GM18498 (cell line): ENCODE data around the gene SLC35G6.

ENCODE experiments used
- ATAC-seq: cut with Tn5 transposase; IDR thresholded peaks from one replicate; pipeline ENCODE4 v1.9.1; 2021; ENCODE audit warnings: mild to moderate bottlenecking, moderate library complexity; ENCODE audit not compliant: unreplicated experiment

The SLC35G6 gene

DNA sequence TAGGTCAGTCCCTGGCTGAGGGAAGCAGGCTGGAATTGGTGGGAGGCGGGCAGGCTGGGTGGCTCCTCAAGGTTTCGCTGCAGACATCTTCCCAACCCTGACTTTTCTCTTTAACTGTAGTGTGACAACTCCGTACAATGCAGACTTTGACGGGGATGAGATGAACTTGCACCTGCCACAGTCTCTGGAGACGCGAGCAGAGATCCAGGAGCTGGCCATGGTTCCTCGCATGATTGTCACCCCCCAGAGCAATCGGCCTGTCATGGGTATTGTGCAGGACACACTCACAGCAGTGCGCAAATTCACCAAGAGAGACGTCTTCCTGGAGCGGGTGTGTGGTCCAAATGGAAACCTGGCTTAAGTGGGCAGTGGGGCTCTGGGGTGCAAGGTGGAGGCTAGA, 17.9 kb downstream of the SLC35G6 start:
- ATAC-seq: no peak

DNA sequence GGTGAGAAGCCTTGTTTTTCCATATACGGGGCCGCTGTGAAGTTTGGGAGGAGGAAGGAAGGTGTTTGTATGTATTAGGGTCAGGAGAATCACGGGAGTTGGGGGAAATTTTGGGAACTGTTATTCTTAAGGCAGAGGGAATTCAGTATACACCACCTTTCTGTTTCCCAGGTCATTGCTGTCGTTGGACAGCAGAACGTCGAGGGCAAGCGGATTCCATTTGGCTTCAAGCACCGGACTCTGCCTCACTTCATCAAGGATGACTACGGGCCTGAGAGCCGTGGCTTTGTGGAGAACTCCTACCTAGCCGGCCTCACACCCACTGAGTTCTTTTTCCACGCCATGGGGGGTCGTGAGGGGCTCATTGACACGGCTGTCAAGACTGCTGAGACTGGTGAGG, 20.5 kb downstream of the SLC35G6 start:
- no peak for ATAC-seq

DNA sequence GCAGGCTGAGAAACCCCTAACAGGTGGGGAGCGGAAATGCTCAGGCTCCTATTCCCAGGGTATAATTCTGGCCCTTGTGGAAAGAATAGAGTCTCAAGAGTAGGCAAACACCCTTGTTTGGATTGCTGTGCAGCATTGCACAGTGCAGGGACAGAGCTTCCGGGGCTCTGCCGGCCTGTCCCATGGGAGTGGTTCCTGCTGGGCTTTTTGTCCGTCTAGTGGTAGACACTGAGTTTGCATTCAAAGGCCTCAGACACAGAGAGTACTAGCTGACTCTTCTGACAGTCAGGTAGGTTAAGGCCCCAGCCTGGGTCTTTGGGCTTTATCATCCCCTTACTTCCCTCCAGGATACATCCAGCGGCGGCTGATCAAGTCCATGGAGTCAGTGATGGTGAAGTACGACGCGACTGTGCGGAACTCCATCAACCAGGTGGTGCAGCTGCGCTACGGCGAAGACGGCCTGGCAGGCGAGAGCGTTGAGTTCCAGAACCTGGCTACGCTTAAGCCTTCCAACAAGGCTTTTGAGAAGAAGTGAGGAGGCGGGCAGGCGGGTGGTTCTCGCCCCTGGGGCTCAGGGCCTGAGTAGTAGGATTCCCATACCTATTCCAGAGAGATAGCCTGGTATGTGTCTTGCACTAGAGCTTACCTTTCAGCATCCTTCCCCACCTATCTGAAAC, 21.1 kb downstream of the SLC35G6 start:
- no peak for ATAC-seq

DNA sequence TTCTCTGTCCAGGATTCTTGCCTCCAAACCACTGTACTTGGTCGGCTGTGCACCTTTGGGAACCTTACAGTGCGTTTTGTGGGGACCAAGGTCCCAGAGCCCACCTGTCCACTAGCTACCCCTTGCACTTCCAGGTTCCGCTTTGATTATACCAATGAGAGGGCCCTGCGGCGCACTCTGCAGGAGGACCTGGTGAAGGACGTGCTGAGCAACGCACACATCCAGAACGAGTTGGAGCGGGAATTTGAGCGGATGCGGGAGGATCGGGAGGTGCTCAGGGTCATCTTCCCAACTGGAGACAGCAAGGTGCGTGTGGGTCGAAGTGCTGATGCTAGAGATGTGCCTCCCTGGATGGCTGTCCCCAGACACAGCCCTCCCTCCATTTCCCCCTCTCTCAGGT, 21.7 kb downstream of the SLC35G6 start:
- ATAC-seq: no peak

DNA sequence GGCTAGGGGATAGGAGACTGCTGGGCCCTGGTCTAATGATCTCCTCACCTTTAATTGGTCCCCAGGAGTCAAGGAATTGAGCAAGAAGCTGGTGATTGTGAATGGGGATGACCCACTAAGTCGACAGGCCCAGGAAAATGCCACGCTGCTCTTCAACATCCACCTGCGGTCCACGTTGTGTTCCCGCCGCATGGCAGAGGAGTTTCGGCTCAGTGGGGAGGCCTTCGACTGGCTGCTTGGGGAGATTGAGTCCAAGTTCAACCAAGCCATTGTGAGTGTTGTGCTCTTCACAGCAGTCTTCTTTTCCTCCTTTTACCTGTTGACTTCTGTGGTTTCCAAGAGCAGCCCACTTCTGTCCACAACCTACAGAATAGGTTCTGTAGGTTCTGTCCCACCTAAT, 22.3 kb downstream of the SLC35G6 start:
- ATAC-seq: no peak

DNA sequence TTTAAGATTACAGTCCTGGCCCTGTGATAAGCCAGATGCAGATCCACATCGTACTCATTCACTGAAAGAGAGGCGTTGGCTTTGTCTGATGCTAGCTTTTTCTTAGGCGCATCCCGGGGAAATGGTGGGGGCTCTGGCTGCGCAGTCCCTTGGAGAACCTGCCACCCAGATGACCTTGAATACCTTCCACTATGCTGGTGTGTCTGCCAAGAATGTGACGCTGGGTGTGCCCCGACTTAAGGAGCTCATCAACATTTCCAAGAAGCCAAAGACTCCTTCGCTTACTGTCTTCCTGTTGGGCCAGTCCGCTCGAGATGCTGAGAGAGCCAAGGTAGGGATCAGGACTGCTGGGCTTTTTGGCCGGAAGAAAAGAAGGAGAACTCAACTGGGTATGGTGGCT, 26.9 kb downstream of the SLC35G6 start:
- no peak for ATAC-seq

DNA sequence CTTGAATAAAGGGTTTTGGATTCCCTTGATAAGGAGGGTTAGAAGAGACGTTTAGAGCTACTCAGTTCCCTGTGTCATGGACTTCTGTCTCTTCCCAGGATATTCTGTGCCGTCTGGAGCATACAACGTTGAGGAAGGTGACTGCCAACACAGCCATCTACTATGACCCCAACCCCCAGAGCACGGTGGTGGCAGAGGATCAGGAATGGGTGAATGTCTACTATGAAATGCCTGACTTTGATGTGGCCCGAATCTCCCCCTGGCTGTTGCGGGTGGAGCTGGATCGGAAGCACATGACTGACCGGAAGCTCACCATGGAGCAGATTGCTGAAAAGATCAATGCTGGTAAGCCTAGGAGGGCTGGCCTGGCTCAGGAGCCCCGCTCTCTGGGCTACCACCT, 27.6 kb downstream of the SLC35G6 start:
- ATAC-seq: no peak

DNA sequence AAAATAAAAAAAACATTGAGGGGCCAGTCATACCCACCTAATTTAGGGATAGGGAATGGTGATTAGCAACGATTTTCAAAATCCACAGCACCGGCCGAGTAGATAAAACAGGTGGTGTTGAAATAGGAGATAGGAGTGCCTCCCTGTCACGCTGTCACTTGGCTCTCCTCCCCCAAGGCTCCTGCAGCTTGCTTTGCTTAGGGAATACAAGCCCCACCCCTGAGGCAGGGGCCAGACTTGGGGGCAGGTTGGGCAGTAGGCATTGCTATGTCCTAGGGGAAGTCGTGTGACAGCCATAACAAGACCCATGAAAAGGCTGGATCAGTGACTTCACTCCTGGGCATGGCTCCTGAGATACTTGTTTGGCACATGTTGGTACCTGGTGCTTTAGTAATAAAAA, 28.7 kb downstream of the SLC35G6 start:
- no peak for ATAC-seq

DNA sequence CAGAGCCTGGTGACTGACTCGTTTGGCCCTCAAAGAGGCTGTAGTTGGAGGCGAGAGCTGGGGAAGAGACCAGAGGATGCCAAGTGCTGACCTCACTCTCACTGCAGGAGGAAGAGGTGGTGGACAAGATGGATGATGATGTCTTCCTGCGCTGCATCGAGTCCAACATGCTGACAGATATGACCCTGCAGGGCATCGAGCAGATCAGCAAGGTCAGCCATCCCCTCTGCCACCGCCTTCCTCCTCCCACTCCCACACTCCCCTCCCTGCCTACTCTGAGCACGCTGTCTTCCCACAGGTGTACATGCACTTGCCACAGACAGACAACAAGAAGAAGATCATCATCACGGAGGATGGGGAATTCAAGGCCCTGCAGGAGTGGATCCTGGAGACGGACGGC, 29.9 kb downstream of the SLC35G6 start:
- no peak for ATAC-seq

DNA sequence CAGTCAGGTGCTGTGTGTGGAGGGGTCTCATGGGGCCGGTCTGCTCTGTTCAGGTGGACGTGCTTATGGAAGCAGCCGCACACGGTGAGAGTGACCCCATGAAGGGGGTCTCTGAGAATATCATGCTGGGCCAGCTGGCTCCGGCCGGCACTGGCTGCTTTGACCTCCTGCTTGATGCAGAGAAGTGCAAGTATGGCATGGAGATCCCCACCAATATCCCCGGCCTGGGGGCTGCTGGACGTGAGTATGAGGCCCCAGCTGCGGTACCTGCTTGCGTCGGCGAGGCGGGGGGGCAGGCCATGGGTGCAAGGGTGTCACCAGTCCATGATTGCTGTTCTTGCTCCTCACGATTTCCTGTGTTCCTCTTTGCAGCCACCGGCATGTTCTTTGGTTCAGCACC, 30.9 kb downstream of the SLC35G6 start:
- ATAC-seq: no peak

DNA sequence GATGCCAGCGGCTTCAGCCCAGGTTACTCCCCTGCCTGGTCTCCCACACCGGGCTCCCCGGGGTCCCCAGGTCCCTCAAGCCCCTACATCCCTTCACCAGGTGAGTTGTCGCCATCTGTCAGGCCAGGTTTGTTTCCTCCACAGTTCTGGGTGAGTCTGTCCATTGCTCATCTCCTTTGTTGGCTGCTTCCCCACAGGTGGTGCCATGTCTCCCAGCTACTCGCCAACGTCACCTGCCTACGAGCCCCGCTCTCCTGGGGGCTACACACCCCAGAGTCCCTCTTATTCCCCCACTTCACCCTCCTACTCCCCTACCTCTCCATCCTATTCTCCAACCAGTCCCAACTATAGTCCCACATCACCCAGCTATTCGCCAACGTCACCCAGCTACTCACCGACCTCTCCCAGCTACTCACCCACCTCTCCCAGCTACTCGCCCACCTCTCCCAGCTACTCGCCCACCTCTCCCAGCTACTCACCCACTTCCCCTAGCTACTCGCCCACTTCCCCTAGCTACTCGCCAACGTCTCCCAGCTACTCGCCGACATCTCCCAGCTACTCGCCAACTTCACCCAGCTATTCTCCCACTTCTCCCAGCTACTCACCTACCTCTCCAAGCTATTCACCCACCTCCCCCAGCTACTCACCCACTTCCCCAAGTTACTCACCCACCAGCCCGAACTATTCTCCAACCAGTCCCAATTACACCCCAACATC, 31.7 kb downstream of the SLC35G6 start:
- no peak for ATAC-seq

DNA sequence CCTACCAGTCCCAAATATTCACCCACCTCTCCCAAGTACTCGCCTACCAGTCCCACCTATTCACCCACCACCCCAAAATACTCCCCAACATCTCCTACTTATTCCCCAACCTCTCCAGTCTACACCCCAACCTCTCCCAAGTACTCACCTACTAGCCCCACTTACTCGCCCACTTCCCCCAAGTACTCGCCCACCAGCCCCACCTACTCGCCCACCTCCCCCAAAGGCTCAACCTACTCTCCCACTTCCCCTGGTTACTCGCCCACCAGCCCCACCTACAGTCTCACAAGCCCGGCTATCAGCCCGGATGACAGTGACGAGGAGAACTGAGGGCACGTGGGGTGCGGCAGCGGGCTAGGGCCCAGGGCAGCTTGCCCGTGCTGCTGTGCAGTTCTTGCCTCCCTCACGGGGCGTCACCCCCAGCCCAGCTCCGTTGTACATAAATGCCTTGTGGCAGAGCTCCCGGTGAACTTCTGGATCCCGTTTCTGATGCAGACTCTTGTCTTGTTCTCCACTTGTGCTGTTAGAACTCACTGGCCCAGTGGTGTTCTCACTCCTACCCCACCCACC, 32.7 kb downstream of the SLC35G6 start:
- ATAC-seq: no peak

DNA sequence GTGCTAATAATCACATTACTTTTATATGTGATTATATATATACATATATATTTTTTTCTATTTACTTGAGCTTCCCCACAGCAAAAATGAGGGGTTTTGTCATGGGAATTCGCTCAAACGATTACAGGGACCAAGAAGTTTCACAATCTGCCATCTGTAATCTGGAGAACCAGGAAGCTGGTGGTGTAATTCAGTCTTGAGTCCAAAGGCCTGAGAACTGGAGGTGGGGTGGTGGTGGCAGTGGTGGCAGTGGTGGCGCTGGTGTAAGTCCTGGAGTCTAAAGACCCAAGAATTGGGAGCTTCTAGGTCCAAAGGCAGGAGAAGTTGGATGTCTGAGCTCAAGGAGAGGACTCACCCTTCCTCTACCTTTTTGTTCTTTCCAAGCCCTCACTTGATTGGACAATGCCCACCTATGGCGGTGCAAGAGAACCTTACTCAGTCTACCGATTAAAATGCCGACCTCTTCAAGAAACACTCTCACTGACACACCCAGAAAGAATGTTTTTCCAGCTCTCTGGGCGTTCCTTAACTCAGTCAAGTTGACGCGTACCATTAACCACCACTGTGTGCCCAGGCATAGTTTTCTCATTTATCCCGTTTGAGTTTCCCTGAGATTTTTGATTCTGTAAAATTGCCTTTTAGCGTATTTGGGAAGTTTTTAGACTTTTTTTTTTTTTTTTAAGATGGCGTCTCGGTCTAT, 34.8 kb downstream of the SLC35G6 start:
- ATAC-seq: no peak

DNA sequence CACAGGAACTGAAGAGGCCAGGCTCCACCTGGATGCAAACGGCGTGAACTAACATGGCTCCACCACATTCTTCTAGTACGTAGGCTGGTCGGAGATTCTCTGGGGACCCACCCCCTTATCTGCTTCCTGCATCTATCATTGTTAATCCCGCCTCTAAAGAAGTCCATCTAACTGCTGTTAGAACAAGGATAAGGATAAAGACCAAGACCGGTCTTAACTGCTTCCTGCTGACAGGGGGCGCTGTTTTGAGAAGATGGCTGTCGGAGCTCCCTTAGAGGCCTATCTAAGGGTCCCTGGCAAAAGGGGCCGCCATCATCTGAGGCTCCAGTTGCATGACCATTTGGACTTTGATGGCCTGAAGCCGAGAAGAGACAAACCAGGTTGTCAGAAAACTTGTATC, 41.8 kb downstream of the SLC35G6 start:
- no peak for ATAC-seq

DNA sequence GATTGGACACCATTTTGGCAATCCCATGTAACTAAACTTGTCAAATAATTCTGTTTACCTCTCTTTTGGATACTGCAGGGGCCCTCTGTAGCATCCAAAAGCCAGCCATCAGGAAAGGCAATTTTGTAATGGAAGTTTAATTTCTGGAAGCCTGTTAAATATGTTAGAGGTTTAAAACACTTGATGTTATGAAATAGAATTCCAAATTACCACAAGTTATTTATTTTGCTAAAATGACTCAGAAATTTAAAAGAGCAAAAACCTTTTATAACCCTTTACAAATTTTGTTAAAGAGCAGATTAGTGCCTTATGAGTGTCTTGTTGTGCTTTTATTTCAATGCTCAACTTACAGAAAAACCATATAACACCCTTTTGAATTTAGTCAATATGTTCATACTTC, 47.6 kb downstream of the SLC35G6 start:
- ATAC-seq: no peak

DNA sequence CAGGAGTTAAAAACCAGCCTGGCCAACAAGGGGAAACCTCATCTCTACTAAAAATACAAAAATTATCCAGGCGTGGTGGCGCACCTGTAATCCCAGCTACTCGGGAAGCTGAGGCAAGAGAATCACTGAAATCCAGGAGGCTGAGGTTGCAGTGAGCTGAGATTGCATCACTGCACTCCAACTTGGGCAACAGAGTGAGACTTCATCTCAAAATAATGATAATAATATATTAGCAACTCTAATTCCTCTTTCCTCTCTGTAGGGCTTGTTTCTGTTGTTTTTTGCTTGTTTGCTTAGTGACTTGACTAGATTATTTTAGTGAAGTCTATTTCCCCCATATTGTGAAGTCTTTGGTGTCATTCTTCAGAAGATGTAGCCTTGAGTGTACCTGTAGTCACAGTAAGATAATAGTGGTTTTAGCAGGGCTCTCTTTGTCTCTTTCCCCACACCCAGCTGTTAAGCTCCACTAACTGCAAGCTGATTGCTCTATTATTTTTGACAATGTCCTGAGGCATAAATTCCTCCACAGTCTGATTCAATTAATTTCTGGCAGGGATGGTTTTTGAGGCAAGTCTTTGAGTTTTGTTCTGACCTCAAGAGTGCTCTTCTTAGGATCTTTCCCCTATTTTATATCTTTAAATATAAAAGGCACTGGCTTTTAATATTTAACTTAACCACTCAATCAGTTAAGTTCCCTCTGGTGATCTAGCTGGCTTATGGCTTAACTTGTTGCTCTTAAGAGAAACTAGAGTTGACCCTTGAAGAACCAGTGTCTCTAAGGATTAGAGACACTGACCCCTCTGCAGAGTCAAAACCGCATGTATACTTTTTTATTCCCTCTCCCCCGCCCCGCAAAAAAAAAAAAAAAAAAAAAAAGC, 49.0 kb downstream of the SLC35G6 start:
- ATAC-seq: no peak
